Endothelial cell of umbilical vein (primary cell): ENCODE measurements around the gene OVOL1. TPM values are rescaled to one million over a fixed set of nuclear protein-coding genes. Genes with fewer than 3 reads are reported as not detected.

Experiments
- BruUV-seq: library from RNA; stranded (reverse); fragments of 400-500 nt; replicated peaks from 2 replicates; lab custom pipeline; 2021; lab: Mats Ljungman, UMichigan
- CTCF ChIA-PET: fragments of 300-600, 350-600 bp; sonication (Branson Sonifier 250); formaldehyde crosslinking; loops from one replicate; lab custom pipeline; 2021; ENCODE audit warnings: antibody characterized with exemption, inconsistent platforms; lab: Charles Lee
- POLR2A ChIA-PET: fragments of 300-600, 350-600 bp; sonication (Branson Sonifier 250); formaldehyde crosslinking; loops from one replicate; lab custom pipeline; 2021; ENCODE audit warnings: antibody characterized with exemption, inconsistent platforms; lab: Charles Lee
- DNase-seq: peaks from one replicate; pipeline ENCODE4 v3.0.0-alpha.2; 2011; ENCODE audit warnings: low read depth, low spot score
- FAIRE-seq: peaks from 2 replicates; lab custom pipeline; 2011; peaks lifted over from hg19 to GRCh38; lab: Jason Lieb, UNC
- H2AFZ ChIP-seq: 2 replicates; pipeline ENCODE4 v1.6.0; 2012; ENCODE audit warnings: low read depth, low read length, control low read depth, inconsistent platforms
- H3K27ac ChIP-seq: 2 replicates; pipeline ENCODE4 v1.5.1; 2011; ENCODE audit warnings: low read depth, mild to moderate bottlenecking, control low read depth, low read length, moderate library complexity; ENCODE audit not compliant: insufficient read depth
- H3K27me3 ChIP-seq, 2 experiments: 2 replicates each; pipeline versions ENCODE4 v1.6.0 to v1.6.1; 2011; ENCODE audit warnings: low read length in 2 of 2, mixed read lengths in 1 of 2; ENCODE audit not compliant: control insufficient read depth in 2 of 2, insufficient read depth in 2 of 2
- H3K36me3 ChIP-seq, 2 experiments: 2 replicates in 1 of 2; 3 replicates in 1 of 2; pipeline ENCODE4 v1.5.1; 2011; ENCODE audit warnings: low read length in 2 of 2, mild to moderate bottlenecking in 1 of 2, moderate library complexity in 1 of 2; ENCODE audit not compliant: control insufficient read depth in 2 of 2, insufficient read depth in 2 of 2; ENCODE audit errors: extremely low read depth in 1 of 2
- H3K4me1 ChIP-seq: 3 replicates; pipeline ENCODE4 v1.5.1; 2011; ENCODE audit warnings: mild to moderate bottlenecking, low read length; ENCODE audit not compliant: control insufficient read depth, insufficient read depth; ENCODE audit errors: extremely low read depth
- H3K4me2 ChIP-seq: 2 replicates; pipeline ENCODE4 v1.6.1; 2011; ENCODE audit warnings: low read length, control low read depth, mixed read lengths; ENCODE audit not compliant: insufficient read depth
- H3K4me3 ChIP-seq, 3 experiments: fragments of 200-600 bp in 1 of 3; sonication (generic), shearing (Covaris generic) in 1 of 3; replicated peaks in 1 of 3; 2 replicates each; pipeline ENCODE4 v1.5.1; 2011 to 2016; ENCODE audit warnings: control low read depth in 3 of 3, low read length in 3 of 3, mild to moderate bottlenecking in 2 of 3, inconsistent platforms in 1 of 3, low read depth in 1 of 3, moderate library complexity in 1 of 3; ENCODE audit not compliant: insufficient read depth in 1 of 3
- H3K79me2 ChIP-seq: 2 replicates; pipeline ENCODE4 v1.6.0; 2012; ENCODE audit warnings: low read length, inconsistent platforms; ENCODE audit not compliant: control insufficient read depth, insufficient read depth
- H3K9ac ChIP-seq: replicated peaks from 2 replicates; pipeline ENCODE3; 2011; ENCODE audit warnings: low read length, control low read depth; ENCODE audit not compliant: insufficient read depth; ENCODE audit errors: extremely low read depth
- H3K9me1 ChIP-seq: replicated peaks from 3 replicates; pipeline ENCODE4 v1.6.0; 2011; ENCODE audit warnings: mild to moderate bottlenecking, low read length; ENCODE audit not compliant: control insufficient read depth, insufficient read depth; ENCODE audit errors: extremely low read depth
- H3K9me3 ChIP-seq: replicated peaks from 2 replicates; pipeline ENCODE4 v1.5.1; 2012; ENCODE audit warnings: low read length, inconsistent platforms; ENCODE audit not compliant: control insufficient read depth, insufficient read depth
- H4K20me1 ChIP-seq: replicated peaks from 2 replicates; pipeline ENCODE3; 2011; ENCODE audit warnings: mild to moderate bottlenecking, low read length; ENCODE audit not compliant: control insufficient read depth, insufficient read depth; ENCODE audit errors: extremely low read depth
- CTCF ChIP-seq, 2 donors: IDR thresholded peaks; 1 replicate in 1 of 2; 2 replicates in 1 of 2; pipeline ENCODE4 v1.5.1; 2011; ENCODE audit warnings: low read length in 2 of 2, mild to moderate bottlenecking in 2 of 2, moderate library complexity in 2 of 2, control low read depth in 1 of 2, inconsistent platforms in 1 of 2, low read depth in 1 of 2; ENCODE audit not compliant: insufficient read depth in 1 of 2; ENCODE audit errors: extremely low read depth in 1 of 2
- EZH2 ChIP-seq: IDR thresholded peaks from 2 replicates; pipeline ENCODE4 v1.6.1; 2012; ENCODE audit warnings: borderline replicate concordance, low read depth, mild to moderate bottlenecking, moderate library complexity, low read length, inconsistent platforms; ENCODE audit not compliant: severe bottlenecking
- FOS ChIP-seq: IDR thresholded peaks from 2 replicates; pipeline ENCODE4 v1.6.1; 2011; ENCODE audit warnings: mild to moderate bottlenecking, low read length, moderate library complexity, borderline replicate concordance; ENCODE audit not compliant: insufficient read depth
- GATA2 ChIP-seq: IDR thresholded peaks from 2 replicates; pipeline ENCODE4 v1.7.0; 2011; ENCODE audit warnings: low read depth, mild to moderate bottlenecking, moderate library complexity, mixed read lengths, low read length; ENCODE audit not compliant: insufficient read length, insufficient read depth
- JUN ChIP-seq: IDR thresholded peaks from 2 replicates; pipeline ENCODE4 v1.6.1; 2011; ENCODE audit warnings: borderline replicate concordance, low read depth; ENCODE audit not compliant: insufficient read length, insufficient read depth
- MAX ChIP-seq: IDR thresholded peaks from 2 replicates; pipeline ENCODE4 v1.6.1; 2011; ENCODE audit not compliant: insufficient read depth, insufficient read length
- MYC ChIP-seq: IDR thresholded peaks from one replicate; pipeline ENCODE4 v1.6.1; 2011; ENCODE audit warnings: mild to moderate bottlenecking, low read depth, low read length
- POLR2A ChIP-seq: IDR thresholded peaks from 2 replicates; pipeline ENCODE4 v1.6.1; 2012; ENCODE audit warnings: low read depth, mild to moderate bottlenecking, control low read depth, low read length
- POLR2AphosphoS5 ChIP-seq: IDR thresholded peaks from 2 replicates; pipeline ENCODE4 v1.6.1; 2012; ENCODE audit warnings: low read depth, mild to moderate bottlenecking, control low read depth, low read length, moderate library complexity; ENCODE audit not compliant: insufficient read depth
- dilution Hi-C: fragments of 300-500 bp; cut with MboI; formaldehyde crosslinking; loops from one replicate; pipeline ENCODE4 v1.15.0; 2019; ENCODE audit warnings: low sequenced_read_pairs; ENCODE audit not compliant: extremely low pct_ligation_motif_present
- intact Hi-C: fragments of 100-400 bp; cut with micrococcal nuclease; formaldehyde crosslinking; loops from one replicate; pipeline ENCODE4 v1.10.0; 2022
- polyA plus RNA-seq, 4 experiments: library from polyadenylated mRNA; depleted of rRNA in 3 of 4; stranded (reverse) in 3 of 4; unstranded in 1 of 4; fragments of >200 nt; gene quantifications; 2 replicates each; pipeline versions ENCODE4 v1.2.1 to v1.2.3, GENCODE V29; 2011 to 2012; ENCODE audit warnings: missing spikeins in 1 of 4
- total RNA-seq: library from RNA; stranded (reverse); gene quantifications from 2 replicates; pipeline ENCODE4 v1.2.3, GENCODE V29; 2021

Gene OVOL1
- total and polyA plus RNA-seq, 2 donors (not counting 3 experiments of a cell fraction or from before 2014, with no cell fraction given): not detected

DNA sequence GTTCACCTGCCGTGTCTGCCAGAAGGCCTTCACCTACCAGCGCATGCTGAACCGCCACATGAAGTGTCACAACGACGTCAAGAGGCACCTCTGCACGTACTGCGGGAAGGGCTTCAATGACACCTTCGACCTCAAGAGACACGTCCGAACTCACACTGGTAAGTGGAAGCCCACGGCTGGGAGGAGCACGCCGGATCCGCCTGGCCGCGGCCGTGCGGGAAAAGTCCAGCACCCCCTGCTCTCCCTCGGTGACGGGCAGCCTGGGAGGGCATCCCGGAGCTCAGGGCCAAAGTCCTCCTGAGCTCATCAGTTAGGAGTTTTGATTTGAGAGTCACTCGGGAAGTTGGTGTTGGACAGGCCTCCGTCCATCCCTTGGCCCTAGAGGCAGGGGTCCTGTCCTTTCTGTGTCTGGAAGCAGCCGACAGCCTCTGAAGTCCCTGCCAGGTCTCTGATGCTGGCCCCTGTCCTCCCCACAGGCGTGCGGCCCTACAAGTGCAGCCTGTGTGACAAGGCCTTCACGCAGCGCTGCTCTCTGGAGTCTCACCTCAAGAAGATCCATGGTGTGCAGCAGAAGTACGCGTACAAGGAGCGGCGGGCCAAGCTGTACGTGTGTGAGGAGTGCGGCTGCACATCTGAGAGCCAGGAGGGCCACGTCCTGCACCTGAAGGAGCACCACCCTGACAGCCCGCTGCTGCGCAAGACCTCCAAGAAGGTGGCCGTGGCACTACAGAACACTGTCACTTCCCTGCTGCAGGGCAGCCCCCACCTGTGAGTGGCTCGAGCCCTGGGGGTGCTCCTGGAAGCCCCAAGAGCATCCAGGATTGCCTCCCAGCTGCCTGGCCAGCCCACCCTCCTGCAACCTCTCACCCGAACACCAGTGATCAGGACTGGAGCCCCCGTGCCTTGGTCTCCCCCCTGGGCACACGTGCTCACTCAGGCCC lies 8.0 kb downstream of the OVOL1 start:
- no peak for TF ChIP-seq POLR2AphosphoS5
- TF ChIP-seq MAX: no peak
- no peak for TF ChIP-seq MYC
- no peak for TF ChIP-seq POLR2A
- no peak for TF ChIP-seq FOS
- no peak for TF ChIP-seq GATA2
- no peak for TF ChIP-seq CTCF (IDR thresholded peaks at IDR 0.05; ENCODE audit: extremely low read depth in 1 of 2, insufficient read depth in 1 of 2, low read depth in 1 of 2, low read length in 2 of 2)
- no peak for TF ChIP-seq EZH2
- TF ChIP-seq JUN: no peak
- Histone ChIP-seq H4K20me1 (no peaks in the 10 kb centered on the region), H3K9me1 (no peaks in the 10 kb centered on the region), H2AFZ (no peak overlapping the region), H3K9me3 (no peaks in the 10 kb centered on the region), H3K4me3 (no peak overlapping the region), H3K27ac (no peak overlapping the region), H3K4me2 (no peak overlapping the region), H3K27me3 (peaks cover 0 to 6% of the 10 kb centered on the region in 2 experiments), H3K4me1 (no peaks in the 10 kb centered on the region), H3K79me2 (no peaks in the 10 kb centered on the region), H3K36me3 (no peaks in the 10 kb centered on the region), H3K9ac (no peak overlapping the region)
- FAIRE-seq (no peak), DNase-seq (no peak)
- dilution Hi-C loops: no loop called here
- POLR2A ChIA-PET: no interaction called here
- CTCF ChIA-PET: interaction anchor here (0.7 to 1.0 kb wide), 5 partner anchors 10 to 25 kb away, joined by 3 to 5 read pairs (median 3); no protein-coding TSS in a partner anchor
- BruUV-seq: no TSS peak
- intact Hi-C loops: no loop called here
